Anterior cingulate cortex (tissue), 58 donors: ENCODE data around the gene SMYD5.

ENCODE experiments used
- DNase-seq, 58 donors: peaks; one replicate each; lab custom pipeline; 2025; lab: John Stamatoyannopoulos, UW

The SMYD5 gene

DNA sequence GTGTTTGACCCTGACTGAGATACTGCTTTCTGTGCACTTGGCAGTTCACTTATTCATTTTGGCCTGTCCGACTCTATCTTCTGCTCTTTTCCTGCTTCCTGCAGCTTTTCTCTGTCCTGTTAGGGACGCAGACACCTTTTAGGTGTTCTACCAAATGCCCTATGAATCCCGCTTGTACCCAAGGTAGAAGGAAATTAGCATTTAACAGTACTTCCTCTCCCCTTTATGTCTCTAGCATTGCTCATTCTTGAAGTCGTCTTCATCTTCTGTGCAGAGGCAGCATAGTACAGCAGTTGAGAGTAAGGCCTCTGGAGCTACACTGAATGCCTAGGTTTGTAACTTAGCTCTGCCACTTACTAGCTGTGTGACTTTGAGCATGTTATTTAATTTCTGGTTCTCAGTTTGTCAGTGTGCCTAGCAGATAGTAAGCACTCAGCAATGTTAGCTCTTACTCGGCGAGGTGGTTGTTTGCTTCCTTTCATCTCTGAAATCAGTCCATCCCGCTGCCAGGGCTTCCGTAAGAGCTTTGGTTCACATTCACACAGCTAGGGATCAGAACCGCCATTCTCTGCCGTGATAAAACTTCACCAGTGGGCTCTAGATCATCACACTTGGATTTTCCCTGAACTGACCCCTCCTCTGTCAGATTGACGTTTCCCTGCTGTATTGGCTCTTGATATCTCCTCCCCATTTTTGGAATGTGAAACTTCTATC is 21.4 kb downstream of the SMYD5 start:
- DNase-seq, result no peak

DNA sequence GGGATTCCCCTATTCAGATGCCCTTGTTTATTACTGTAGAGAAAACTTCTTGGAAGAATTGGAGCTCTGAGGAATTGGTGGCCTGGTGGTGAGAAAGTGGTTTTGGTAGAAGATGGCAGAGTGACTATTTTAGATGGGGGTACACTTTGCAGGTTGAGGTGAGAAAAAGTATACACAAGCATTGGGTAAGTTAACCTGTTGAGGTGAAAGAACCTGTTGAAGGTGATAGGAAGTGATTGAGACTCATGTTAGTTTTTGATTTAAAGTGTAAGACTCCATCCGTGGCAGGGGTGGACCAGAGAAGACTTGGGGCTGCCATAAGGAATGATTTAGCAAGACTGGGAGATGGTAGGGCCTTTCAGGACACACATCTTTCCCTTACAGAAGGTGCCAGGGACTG is 23.1 kb downstream of the SMYD5 start:
- no peak for DNase-seq

DNA sequence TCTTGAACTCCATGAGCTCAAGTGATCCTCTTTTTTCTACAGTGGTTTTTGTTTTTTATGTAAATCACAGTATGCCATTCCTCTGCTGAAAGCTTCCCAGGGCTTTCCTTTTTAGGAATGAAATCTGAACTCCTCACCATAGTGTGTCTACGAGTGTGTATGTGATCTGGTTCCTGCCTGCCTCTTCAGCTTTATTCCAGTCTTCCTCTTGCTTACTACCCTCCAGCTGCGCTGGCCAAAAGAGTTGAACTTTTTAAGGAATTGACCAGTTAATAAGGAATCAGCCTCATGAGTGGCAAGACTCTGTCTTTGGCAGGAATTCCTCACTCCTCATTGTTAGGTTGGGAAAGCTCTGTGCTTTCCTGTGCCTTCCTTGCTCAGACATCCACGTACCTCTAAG is 24.1 kb downstream of the SMYD5 start:
- DNase-seq, result no peak

DNA sequence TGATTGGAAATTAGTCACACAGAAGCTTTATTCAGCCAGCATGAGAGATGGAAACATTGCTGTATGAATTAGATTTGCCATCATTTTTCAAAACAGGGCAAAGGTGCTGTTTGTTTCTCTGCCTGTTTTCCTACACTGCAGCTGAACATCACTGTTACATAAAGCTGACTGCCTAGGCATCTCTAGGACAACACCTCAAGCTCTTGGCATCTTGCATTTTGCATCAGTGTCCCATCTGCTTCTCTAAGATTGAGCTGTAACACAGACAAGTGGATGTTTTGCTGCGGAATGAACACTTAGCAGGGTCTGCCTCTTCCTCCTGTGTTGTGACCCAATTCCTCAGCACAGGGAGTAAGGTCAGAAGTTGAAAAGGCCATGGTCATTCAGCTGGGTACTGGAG is 24.9 kb downstream of the SMYD5 start:
- no peak for DNase-seq

DNA sequence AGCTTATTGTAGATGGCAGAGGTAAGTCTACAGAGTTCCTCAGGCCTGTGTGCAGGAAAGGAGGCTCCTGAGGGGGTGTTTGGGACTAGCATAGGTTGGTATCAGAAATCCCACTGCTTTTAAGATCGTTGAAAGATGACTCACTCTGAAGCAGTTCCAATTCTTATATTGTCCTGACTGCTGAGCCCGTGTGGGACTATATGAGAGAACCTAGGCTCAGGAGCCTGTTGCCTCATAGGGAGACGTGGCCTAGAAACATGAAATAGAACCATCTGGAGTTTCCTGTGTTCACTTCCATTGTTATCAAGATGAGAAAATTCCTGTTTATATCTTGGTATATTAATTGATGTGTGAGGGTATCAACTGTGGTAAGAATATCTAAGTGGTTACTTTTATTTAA is 25.7 kb downstream of the SMYD5 start:
- DNase-seq, result no peak

DNA sequence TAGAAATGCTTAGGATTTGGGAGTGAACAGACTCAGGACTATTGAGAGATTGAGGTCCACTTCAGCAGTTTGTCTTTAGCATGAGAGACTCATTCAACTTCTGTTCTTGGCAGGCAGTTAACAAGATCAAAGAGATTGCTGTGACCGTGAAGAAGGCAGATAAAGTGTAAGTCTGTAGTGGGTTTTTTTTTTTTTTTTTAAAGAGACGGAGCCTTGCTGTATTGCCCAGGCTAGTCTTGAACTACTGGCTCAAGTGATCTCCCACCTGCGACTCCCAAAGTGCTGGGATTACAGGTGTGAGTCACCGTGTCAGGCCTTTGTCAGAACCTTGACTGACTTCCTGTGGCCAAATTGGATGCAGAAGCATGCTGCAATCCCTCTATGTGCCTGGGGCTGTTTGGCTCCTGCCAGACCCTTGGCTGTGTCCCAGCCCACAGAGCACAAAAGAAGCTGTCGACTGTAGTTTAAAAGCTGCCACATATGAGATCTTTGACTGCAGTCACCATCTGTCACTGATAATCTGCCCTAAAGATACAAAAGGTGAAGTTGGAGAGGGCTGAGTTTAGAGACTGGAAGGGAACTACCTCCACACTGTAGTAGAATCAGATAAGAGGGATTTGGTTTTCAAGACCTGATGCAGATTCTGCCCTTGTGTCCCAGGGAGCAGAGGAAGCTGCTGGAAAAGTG is 30.0 kb downstream of the SMYD5 start:
- DNase-seq, result peak in 1 of 58 donors; percentile 24

DNA sequence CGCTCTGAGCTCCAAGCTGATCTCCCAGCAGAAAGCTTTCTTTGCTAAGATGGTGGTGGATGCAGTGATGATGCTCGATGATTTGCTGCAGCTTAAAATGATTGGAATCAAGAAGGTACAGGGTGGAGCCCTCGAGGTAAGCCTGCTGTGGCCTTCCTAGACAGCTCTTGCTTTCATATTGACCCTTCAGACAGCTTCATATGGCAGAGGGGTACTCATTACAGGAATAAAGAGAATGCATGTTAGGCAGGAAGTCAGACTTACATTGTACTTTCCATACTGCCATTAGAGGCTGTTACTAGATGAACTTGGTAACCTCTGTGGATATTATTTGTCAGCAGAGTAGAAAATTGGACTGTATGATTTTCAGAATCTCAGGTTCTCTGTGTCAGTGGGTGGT is 30.5 kb downstream of the SMYD5 start:
- no peak for DNase-seq

DNA sequence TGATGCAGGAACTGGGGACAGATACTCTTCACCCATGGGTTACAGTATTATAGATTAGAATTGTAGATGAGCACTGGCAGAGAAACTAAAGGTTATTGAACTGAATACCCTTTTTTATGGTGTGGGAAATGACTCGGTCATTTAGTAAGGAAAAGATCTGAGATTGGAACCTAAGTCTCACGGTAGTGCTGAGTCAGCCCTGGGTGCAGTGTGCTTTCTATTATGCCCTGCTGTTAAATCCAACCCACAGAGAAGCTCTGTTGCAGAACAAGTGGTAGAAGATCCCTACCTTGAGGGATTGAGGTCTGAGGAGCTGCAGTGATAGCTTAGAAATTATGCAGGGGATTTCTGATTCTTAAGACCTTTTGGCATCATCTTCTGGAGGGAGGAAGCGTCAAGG is 32.8 kb downstream of the SMYD5 start:
- no peak for DNase-seq

DNA sequence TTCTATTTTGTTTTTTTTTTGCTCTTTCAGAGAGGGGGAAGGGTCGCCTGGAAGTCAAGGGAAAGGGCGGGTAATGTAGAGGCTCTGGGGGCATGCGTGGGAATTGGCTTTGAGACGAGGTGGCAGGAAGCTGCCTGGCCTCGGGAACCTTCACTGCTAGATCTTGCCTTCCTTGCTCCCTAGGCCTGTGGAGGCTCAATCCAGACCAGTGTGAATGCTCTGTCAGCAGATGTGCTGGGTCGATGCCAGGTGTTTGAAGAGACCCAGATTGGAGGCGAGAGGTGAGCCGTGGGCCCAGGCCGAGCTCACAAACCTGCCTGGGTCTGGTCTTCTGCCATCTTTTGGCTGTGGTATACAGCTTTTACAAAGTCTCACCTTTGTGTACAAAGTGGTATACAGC is 35.6 kb downstream of the SMYD5 start:
- DNase-seq, result no peak

DNA sequence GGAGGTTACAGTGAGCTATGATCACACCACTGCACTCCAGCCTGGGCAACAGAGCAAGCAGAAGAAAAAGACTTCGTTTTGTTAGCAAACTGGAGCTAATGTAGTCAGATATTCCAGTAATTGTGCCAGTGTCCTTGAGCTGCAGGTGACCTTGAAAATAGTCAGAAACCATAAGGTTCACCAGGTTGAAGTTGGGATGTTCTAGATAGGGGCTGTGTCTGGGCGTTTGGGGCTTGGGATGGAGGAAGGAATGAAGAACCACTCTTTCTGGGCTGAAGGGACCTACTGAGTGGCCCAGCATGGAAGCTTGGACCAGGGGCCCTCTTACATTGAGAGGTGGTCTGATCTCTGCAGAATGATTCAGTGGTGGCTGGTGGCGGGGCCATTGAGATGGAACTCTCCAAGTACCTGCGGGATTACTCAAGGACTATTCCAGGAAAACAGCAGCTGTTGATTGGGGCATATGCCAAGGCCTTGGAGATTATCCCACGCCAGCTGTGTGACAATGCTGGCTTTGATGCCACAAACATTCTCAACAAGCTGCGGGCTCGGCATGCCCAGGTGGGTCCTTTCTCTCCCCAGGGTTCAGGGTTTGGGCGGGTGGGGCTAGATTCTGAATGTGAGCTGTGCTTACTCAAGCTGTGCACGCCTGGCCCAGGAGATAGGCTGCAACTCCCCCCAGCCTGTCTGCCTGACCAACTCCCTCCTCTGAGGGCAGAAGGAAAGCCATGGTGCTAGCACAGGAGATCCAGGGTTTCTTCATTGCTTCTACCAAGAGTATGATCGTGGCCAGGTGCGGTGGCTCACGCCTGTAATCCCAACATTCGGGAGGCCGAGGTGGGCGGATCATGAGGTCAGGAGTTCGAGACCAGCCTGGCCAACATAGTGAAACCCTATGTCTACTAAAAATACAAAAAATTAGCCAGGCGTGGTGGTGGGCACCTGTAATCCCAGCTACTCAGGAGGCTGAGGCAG is 37.1 kb downstream of the SMYD5 start:
- peak in 1 of 58 donors; percentile 7 for DNase-seq

DNA sequence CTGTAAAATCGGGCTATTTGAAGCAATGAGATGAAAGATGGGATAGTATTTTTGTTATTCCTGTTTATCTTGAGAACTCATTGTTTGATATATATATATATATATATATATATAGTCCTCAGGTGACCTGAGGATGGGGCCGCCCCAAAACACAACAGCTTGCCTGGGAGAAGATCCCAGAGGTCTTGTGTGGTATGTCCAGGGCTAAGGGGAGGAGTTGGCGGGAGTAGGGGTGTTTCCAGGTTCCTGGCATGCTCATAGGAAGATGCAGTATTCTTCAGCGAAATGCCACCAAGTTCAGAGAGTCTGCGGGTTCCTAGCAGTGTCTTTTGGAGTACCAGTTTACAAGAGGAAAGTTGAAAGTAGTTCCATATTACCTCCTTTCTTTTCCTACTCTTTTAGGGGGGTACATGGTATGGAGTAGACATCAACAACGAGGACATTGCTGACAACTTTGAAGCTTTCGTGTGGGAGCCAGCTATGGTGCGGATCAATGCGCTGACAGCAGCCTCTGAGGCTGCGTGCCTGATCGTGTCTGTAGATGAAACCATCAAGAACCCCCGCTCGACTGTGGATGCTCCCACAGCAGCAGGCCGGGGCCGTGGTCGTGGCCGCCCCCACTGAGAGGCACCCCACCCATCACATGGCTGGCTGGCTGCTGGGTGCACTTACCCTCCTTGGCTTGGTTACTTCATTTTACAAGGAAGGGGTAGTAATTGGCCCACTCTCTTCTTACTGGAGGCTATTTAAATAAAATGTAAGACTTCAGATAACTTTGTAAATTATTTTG is 38.4 kb downstream of the SMYD5 start:
- no peak for DNase-seq

DNA sequence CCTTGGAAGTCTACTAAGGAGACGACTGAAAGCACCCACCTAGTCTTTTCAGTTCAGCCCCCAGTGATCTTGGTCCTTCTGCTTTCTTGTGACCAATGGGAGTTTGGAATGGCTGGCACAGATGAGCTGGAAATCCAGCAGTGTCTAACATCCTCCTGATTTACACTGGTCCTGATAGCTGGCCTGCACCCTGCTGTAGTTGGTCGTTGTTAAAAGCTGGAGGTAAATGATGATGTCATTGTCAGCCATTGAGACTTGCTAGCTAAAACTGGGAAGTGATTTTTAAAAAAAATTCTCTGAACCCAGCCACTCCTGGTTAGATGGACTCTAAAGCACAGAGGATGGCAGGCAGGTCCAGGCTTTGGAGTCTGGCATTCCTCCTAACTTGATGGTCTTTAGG is 39.4 kb downstream of the SMYD5 start:
- no peak for DNase-seq

DNA sequence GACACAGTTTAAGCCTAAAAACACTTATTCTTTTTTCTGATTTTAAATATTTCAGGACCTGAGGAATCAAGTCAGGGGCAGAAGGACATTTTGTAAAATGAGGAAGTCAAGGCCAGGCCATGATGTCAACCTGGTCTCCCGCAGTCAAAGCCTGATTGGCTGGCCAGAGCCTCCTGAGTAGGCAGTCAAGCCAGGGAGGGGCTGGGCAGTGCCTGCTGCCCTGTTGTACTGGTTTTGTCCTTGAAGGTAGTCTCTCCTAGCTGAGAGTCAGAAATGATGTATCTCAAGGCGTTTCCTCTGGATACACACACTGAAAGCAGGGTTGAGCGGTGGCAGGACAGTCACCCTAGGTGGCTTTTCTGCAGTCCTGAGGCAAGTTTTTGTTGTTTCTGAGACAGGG is 39.9 kb downstream of the SMYD5 start:
- no peak for DNase-seq

DNA sequence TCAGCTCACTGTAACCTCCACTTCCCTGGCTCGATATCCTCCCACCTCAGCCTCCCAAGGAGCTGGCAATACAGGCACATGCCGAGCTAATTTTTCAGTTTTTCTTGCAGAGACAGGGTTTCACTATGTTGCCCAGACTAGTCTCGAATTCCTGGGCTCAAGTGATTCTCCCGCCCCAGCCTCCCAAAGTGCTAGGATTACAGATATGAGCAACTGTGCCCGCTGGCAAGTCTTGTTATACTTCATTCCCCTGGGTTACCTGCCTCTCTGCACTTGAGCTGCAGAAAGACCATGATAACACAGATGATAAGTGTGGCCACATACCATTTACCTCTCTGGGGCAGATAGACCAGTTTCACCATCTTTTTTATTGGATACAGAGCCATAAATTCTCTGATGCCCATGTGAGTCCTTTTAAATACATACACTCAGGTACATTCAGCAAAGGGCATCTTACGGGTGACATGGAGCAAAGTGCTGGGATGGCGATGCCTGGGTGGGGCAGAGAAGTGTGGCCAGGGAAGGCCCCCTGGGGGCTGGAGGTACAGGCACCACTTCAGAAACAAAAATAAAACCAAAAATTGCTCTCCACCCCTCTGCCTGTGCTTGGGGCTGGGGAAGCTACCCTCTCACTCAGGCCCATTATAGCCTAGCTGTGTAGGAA is 40.4 kb downstream of the SMYD5 start:
- no peak for DNase-seq

DNA sequence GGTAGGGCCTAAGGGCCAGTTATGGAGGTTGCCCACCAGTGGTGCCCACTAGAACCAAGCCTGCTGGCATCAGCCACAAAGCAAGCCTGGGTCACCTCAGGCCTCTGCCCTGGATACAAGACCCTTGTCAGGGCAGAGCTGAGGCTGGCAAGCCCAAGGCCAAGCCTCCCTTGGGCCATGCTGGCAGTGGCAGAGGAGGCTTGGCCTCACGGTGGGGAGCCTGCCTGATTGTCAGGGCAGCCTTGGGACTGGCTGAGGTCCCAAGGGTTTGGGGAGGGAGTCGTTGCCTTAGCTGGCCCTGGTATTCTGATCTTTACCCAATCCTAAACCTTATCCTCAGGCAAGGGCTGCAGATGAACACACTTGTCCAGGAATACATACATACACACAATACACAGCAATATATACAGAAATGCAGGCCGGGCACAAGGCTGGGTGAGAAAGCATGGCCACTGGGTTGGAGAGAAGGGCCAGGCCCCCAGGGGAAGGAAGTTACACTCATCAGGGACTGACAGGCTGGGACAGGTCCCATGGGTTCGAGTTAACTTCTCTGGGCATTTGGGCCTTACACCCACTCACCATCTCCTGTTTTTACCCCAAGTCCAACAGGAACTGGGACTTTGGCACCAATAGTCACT is 41.1 kb downstream of the SMYD5 start:
- no peak for DNase-seq

DNA sequence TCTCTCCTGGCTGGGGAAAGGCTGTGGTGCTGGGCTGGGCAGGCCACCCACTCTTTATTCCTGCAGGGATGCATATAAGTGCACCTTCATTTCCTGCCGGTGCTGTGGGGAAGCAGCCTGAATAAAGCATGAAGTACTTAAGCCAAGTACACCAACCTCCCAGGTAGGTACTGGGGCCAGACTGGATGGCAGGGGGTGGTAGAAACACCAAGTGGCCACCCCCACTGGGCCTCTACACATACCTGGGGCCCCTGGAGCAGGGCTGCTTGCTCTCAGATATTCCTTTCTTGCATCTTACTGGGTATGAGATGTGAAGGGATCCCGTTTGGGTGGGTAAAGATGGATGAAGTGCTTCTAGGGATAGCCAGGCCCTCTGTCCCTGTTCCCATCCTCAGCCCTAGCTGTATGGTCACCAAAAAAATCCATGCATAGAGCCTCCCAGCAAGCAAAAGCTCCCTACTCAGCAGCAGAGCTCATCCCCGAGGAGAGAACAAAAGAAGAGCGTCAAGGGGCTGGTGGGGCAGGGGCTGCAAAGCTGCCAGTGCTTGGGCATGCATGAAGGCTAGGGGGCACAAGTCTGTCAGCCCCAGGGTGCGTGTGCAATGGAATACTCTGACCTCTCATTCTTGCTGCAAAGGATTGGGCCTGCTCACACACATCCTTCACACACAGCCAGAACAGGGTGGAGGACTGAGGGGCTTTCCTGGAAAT is 42.0 kb downstream of the SMYD5 start:
- no peak for DNase-seq

DNA sequence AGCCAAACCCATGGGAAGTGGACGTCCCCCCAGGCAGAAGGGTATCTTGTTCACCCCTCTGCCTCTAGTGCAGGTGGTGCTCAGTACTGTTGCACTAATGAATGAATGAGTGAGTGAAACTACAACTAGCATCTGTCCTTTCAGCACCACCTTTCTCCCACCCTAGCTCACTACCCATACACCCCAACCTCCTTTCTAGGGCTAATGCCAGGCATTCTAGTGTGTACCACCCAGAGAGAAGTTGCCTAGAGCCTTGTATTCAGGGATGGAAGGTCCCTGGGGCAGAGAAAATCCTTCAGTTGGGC is 42.5 kb downstream of the SMYD5 start:
- no peak for DNase-seq

DNA sequence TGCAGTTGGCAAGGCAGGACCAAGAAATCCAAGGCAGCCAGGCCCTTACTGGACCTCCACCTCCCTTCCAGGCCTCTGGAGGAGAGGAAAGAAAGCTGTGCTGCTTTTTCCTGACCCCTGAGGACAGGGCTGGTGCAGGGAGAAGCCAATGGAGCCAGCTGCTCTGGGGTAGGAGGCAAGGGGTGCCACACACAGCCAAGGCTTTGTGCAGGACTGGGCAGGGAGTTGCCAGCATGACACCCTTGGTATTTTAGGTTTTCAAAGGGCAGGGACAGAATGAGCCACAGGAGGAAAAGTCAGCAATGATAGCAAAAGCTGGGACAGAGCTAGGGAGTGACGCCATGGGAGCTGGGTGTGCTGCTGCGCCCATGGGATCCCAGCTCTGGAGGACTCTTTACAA is 43.0 kb downstream of the SMYD5 start:
- no peak for DNase-seq
